GM23338 (cell line): ENCODE data around the gene DLGAP3. TPM values are rescaled to one million over a fixed set of nuclear protein-coding genes. Genes with fewer than 3 reads are reported as not detected.

ENCODE experiments used
- ATAC-seq: fragments of 200-7000 bp; cut with Tn5 transposase; 3 replicates; pipeline ENCODE4 v1.9.1; 2020
- DNase-seq: peaks from one replicate; pipeline ENCODE4 v3.0.0-alpha.2; 2015; ENCODE audit warnings: low spot score
- H2AFZ ChIP-seq: fragments of 200-600 bp; sonication (generic); 2 replicates; pipeline ENCODE4 v1.8.0; 2016; ENCODE audit warnings: antibody characterized with exemption, mild to moderate bottlenecking, moderate library complexity
- H3F3A ChIP-seq: fragments of 200-600 bp; sonication (generic); replicated peaks from 2 replicates; pipeline ENCODE4 v1.8.0; 2017; ENCODE audit warnings: antibody characterized with exemption, mixed run types, low read depth
- H3K27ac ChIP-seq: fragments of 200-600 bp; sonication (generic); 2 replicates; pipeline ENCODE4 v1.6.1; 2016; ENCODE audit warnings: low read depth
- H3K27me3 ChIP-seq: fragments of 200-600 bp; sonication (generic); 2 replicates; pipeline ENCODE4 v1.8.0; 2016; ENCODE audit warnings: mild to moderate bottlenecking, mixed run types, moderate library complexity; ENCODE audit not compliant: insufficient read depth
- H3K36me3 ChIP-seq: fragments of 200-600 bp; sonication (generic); 2 replicates; pipeline ENCODE4 v1.8.0; 2016; ENCODE audit warnings: mild to moderate bottlenecking; ENCODE audit not compliant: insufficient read depth
- H3K4me1 ChIP-seq: fragments of 200-600 bp; sonication (generic); 2 replicates; pipeline ENCODE4 v1.8.0; 2016; ENCODE audit warnings: mild to moderate bottlenecking, moderate library complexity; ENCODE audit not compliant: insufficient read depth
- H3K4me2 ChIP-seq: fragments of 200-600 bp; sonication (generic); 2 replicates; pipeline ENCODE4 v1.7.1; 2017; ENCODE audit warnings: mixed run types
- H3K4me3 ChIP-seq: fragments of 200-600 bp; sonication (generic); 2 replicates; pipeline ENCODE4 v1.6.1; 2016; ENCODE audit warnings: mixed run types
- H3K79me2 ChIP-seq: fragments of 200-600 bp; sonication (generic); replicated peaks from 2 replicates; pipeline ENCODE4 v1.8.0; 2017; ENCODE audit warnings: mild to moderate bottlenecking; ENCODE audit not compliant: insufficient read depth
- H3K9me2 ChIP-seq: fragments of 200-600 bp; sonication (generic); 2 replicates; pipeline ENCODE4 v1.8.0; 2017; ENCODE audit not compliant: insufficient read depth
- H4K20me1 ChIP-seq: fragments of 200-600 bp; sonication (generic); replicated peaks from 2 replicates; pipeline ENCODE4 v1.8.0; 2017; ENCODE audit warnings: mild to moderate bottlenecking; ENCODE audit not compliant: insufficient read depth
- H3K27ac Mint-ChIP-seq: 2 replicates; pipeline ENCODE4 v1.8.0; 2020; ENCODE audit warnings: inconsistent platforms, mild to moderate bottlenecking, moderate library complexity, mixed read lengths
- H3K27me3 Mint-ChIP-seq: 3 replicates; pipeline ENCODE4 v1.8.0; 2022; ENCODE audit warnings: low read depth, mild to moderate bottlenecking, moderate library complexity, mixed read lengths, inconsistent platforms; ENCODE audit not compliant: insufficient read depth, poor library complexity
- H3K36me3 Mint-ChIP-seq: 3 replicates; pipeline ENCODE4 v1.8.0; 2021; ENCODE audit warnings: low read depth, mild to moderate bottlenecking, inconsistent platforms, moderate library complexity, mixed read lengths
- H3K4me1 Mint-ChIP-seq: 3 replicates; pipeline ENCODE4 v1.8.0; 2020; ENCODE audit warnings: mild to moderate bottlenecking, inconsistent platforms, mixed read lengths
- H3K4me3 Mint-ChIP-seq: 3 replicates; pipeline ENCODE4 v1.8.0; 2021; ENCODE audit warnings: moderate library complexity, mild to moderate bottlenecking, inconsistent platforms, mixed read lengths
- H3K9me3 Mint-ChIP-seq: 3 replicates; pipeline ENCODE4 v1.8.0; 2020; ENCODE audit warnings: moderate library complexity, mild to moderate bottlenecking, inconsistent platforms, mixed read lengths
- CREB1 ChIP-seq: fragments of 250-450 bp; sonication (Bioruptor Pico); IDR thresholded peaks from 2 replicates; pipeline ENCODE4 v1.5.0; 2020; ENCODE audit warnings: low read depth, mild to moderate bottlenecking, moderate library complexity
- JUNB ChIP-seq: IDR thresholded peaks from one replicate; pipeline ENCODE4 v1.6.1; 2016; ENCODE audit warnings: antibody characterized with exemption; ENCODE audit not compliant: unreplicated experiment
- NANOG ChIP-seq: IDR thresholded peaks from 2 replicates; pipeline ENCODE4 v1.6.1; 2016; ENCODE audit warnings: antibody characterized with exemption, borderline replicate concordance
- POLR2AphosphoS5 ChIP-seq: IDR thresholded peaks from 2 replicates; pipeline ENCODE4 v1.6.1; 2016; ENCODE audit warnings: antibody characterized with exemption, low read depth
- ZNF114 ChIP-seq: fragments of 250-450 bp; sonication (Bioruptor Pico); IDR thresholded peaks from 2 replicates; pipeline ENCODE4 v1.5.0; 2020; ENCODE audit warnings: mild to moderate bottlenecking, moderate library complexity
- ZNF331 ChIP-seq: fragments of 250-450 bp; sonication (Bioruptor Pico); IDR thresholded peaks from 2 replicates; pipeline ENCODE4 v1.5.0; 2020; ENCODE audit warnings: low read depth, mild to moderate bottlenecking, moderate library complexity
- polyA plus RNA-seq: library from polyadenylated mRNA; unstranded; fragments of >200 nt; fragmentation: Nextera tagmentation; extraction: Ambion mirVana; gene quantifications from 2 replicates; pipeline ENCODE4 v1.2.1, GENCODE V29; 2016
- total RNA-seq: library from RNA; depleted of rRNA; stranded (reverse); fragments of >200 nt; shearing (Covaris generic); gene quantifications from 2 replicates; pipeline ENCODE4 v1.2.3, GENCODE V29; 2014
- TF ChIP-seq, protein P1 (sequence below): fragments of 250-450 bp; sonication (Bioruptor Pico); IDR thresholded peaks from 2 replicates; pipeline ENCODE4 v1.5.0; 2020; ENCODE audit warnings: mild to moderate bottlenecking, moderate library complexity

The DLGAP3 gene
- total and polyA plus RNA-seq, 2 experiments from 2014 or later: 7.1 to 13.7 TPM

DNA sequence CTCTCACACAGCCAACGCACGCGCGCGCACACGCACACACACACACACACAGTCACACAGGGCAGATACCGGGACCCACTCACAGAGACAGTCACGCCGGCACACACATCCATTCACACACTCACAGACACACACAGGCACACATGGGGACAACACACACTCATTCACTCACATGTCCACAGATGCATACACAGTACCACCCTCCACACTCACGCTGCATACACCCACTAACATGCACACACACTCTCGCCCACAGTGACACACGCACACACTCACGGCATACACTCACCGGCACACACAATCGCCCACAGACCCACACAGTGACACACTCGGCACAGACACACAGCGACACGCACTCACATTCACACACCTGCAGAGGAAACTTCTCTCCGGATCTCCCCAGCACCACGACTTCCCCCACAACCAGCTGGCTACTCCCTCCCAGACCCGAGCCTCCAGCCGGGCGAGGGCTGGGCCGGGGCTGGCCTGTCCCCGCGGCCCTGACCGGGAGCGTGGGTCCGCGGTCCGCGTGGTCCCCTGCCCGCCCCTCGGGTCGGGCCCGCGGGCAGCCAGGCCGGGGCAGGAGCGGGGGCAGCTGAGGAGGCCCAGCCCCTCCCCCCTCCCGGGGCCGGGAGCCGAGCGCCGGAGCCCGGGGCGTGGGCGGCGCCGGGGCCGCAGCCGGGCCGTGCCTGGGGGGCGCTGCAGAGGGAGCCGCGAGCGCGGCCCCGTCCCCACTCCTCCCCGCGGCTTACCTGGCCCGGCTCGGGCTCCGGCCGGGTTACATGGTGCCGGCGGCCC lies 552 bp downstream of the DLGAP3 start (continued):
- TF ChIP-seq, protein P1, sequence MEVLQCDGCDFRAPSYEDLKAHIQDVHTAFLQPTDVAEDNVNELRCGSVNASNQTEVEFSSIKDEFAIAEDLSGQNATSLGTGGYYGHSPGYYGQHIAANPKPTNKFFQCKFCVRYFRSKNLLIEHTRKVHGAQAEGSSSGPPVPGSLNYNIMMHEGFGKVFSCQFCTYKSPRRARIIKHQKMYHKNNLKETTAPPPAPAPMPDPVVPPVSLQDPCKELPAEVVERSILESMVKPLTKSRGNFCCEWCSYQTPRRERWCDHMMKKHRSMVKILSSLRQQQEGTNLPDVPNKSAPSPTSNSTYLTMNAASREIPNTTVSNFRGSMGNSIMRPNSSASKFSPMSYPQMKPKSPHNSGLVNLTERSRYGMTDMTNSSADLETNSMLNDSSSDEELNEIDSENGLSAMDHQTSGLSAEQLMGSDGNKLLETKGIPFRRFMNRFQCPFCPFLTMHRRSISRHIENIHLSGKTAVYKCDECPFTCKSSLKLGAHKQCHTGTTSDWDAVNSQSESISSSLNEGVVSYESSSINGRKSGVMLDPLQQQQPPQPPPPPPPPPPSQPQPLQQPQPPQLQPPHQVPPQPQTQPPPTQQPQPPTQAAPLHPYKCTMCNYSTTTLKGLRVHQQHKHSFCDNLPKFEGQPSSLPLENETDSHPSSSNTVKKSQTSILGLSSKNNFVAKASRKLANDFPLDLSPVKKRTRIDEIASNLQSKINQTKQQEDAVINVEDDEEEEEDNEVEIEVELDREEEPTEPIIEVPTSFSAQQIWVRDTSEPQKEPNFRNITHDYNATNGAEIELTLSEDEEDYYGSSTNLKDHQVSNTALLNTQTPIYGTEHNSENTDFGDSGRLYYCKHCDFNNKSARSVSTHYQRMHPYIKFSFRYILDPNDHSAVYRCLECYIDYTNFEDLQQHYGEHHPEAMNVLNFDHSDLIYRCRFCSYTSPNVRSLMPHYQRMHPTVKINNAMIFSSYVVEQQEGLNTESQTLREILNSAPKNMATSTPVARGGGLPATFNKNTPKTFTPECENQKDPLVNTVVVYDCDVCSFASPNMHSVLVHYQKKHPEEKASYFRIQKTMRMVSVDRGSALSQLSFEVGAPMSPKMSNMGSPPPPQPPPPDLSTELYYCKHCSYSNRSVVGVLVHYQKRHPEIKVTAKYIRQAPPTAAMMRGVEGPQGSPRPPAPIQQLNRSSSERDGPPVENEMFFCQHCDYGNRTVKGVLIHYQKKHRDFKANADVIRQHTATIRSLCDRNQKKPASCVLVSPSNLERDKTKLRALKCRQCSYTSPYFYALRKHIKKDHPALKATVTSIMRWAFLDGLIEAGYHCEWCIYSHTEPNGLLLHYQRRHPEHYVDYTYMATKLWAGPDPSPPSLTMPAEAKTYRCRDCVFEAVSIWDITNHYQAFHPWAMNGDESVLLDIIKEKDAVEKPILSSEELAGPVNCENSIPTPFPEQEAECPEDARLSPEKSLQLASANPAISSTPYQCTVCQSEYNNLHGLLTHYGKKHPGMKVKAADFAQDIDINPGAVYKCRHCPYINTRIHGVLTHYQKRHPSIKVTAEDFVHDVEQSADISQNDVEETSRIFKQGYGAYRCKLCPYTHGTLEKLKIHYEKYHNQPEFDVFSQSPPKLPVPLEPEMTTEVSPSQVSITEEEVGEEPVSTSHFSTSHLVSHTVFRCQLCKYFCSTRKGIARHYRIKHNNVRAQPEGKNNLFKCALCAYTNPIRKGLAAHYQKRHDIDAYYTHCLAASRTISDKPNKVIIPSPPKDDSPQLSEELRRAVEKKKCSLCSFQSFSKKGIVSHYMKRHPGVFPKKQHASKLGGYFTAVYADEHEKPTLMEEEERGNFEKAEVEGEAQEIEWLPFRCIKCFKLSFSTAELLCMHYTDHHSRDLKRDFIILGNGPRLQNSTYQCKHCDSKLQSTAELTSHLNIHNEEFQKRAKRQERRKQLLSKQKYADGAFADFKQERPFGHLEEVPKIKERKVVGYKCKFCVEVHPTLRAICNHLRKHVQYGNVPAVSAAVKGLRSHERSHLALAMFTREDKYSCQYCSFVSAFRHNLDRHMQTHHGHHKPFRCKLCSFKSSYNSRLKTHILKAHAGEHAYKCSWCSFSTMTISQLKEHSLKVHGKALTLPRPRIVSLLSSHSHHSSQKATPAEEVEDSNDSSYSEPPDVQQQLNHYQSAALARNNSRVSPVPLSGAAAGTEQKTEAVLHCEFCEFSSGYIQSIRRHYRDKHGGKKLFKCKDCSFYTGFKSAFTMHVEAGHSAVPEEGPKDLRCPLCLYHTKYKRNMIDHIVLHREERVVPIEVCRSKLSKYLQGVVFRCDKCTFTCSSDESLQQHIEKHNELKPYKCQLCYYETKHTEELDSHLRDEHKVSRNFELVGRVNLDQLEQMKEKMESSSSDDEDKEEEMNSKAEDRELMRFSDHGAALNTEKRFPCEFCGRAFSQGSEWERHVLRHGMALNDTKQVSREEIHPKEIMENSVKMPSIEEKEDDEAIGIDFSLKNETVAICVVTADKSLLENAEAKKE (CRISPR knock-in tag): no peak
- TF ChIP-seq NANOG (no peak), ZNF331 (CRISPR knock-in tag) (no peak), JUNB (no peak), ZNF114 (CRISPR knock-in tag) (no peak), CREB1 (CRISPR knock-in tag) (no peak)

DNA sequence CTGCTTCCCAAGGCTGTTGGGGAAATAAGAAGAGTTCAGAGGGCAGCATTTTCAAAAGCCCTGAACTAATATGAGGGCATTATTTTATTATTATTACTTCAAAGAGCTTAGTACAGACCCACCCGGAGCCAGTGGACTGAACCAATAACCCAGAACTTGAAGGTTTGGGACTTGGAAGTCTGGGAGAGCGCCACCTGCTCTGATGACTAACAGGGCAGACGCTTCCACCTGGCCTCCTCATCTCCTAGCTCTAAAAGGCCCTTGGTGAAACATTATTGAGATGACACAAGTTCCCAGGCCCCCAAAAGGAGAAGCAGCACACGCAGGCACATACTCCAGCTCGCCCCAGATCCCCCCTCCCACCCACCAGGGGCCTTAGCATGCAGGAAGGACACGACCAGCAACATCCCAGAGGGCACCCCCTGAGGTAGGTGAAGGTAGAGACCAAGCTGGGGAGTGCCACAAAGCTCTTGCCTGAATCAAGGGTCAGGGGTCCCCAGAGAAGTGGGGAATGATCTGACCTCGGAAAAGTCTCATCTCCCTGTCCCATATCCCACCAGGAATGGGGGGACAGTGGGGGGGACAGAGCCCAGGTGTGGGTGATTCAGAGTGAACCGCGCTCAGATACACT lies 1.3 kb downstream of the DLGAP3 start:
- Histone ChIP-seq H3F3A (0 out of 2 replicates have a peak, but pooled peaks cover 3% of the 10 kb centered on the region), H3K4me3 (peak overlapping the region; percentile 83), H2AFZ (no peak overlapping the region; the same call in 1 of the 2 replicates), H3K36me3 (no peaks in the 10 kb centered on the region), H4K20me1 (peaks cover 17% of the 10 kb centered on the region), H3K27ac (no peak overlapping the region), H3K27me3 (peaks cover 50% of the 10 kb centered on the region), H3K9me2 (no peaks in the 10 kb centered on the region), H3K79me2 (no peaks in the 10 kb centered on the region), H3K4me2 (peak overlapping the region; percentile 80), H3K4me1 (peaks cover 47% of the 10 kb centered on the region)
- peak overlapping the region; percentile 83 for H3K4me3 Mint-ChIP-seq
- no peak overlapping the region for H3K27ac Mint-ChIP-seq
- no peaks in the 10 kb centered on the region; the same call in 2 of the 3 replicates for H3K36me3 Mint-ChIP-seq
- peaks cover 28% of the 10 kb centered on the region for H3K27me3 Mint-ChIP-seq
- H3K9me3 Mint-ChIP-seq: no peaks in the 10 kb centered on the region; the same call in 2 of the 3 replicates
- no peak for TF ChIP-seq POLR2AphosphoS5
- peaks cover 54% of the 10 kb centered on the region for H3K4me1 Mint-ChIP-seq
- ATAC-seq: peak; percentile 7
- peak; percentile 50 for DNase-seq
